ENCODE data around the gene TAX1BP3.

Gene TAX1BP3

DNA sequence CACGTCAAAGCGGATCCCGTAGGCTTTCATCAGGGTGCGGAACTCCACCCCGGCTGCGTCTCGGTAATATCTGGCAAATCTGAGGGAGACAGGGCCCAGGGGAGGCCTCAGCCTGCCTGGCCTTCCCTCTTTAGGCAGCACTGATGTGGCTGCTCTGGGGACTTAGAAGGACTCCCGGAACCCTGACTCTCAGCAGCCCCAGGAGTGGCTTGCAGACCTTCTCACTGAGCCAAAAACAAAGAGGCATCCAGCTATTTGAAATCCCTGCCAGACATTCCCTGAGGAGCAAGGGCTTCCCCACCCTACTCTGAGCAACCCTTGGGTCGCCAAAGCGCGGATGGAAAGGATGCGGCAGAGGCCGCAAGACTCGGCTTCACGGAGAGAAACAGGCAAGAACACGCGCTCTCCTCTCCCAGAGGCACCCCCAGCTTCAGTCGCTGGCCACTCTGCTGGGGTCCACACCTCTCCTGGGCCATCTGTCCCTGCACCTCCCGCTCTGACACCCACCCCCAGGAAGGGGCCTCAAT is 19.7 kb upstream of the TAX1BP3 start:
- DNase-seq, result no peak

- DNase-seq, result no peak
These were observed 16.8 kb upstream of the TAX1BP3 start for GRCh38 chr17:3685174-3685573.

DNA sequence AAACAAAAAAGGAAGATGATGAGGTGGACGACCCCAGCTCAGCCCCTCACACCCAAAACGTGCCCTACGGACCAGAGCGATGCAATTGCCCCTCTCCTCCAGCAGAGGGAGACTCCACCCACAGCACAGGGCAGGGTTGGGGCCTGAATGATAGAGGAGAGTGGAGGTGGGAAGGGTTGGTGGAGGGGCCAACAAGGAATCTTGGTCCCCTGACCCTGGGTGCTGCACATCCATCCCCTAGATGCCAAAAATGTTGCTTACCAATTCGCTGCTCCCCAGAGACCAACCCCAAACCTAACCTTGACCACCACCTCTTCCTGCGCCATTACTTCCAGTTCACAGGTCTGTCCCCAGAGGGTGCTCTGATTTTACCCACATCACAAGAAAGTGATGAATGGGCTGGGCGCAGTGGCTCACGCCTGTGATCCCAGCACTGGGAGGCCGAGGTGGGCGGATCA is 14.7 kb upstream of the TAX1BP3 start:
- peak; percentile 44 for DNase-seq

DNA sequence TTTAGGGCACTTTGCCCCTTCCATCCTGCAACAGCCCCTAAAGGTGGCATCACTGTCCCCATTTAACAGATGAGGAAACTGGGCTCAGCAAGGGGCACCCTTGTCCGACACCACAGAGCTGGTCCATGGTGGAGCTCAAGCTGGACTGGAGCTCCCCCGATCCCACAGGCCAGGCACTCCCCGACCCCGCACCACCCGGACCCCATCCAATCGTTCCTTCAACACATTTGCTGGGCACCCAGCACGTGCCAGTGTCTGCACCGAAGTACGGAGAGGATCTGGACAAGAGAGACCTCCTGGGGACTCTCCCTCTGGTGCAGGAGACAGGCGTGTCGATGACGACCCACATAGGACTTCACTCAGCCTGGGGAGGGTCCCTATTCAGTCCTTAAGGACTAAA is 13.7 kb upstream of the TAX1BP3 start:
- DNase-seq, result no peak

GRCh38 chr17:3681565-3681964 is 13.2 kb upstream of the TAX1BP3 start:
- no peak for DNase-seq

DNA sequence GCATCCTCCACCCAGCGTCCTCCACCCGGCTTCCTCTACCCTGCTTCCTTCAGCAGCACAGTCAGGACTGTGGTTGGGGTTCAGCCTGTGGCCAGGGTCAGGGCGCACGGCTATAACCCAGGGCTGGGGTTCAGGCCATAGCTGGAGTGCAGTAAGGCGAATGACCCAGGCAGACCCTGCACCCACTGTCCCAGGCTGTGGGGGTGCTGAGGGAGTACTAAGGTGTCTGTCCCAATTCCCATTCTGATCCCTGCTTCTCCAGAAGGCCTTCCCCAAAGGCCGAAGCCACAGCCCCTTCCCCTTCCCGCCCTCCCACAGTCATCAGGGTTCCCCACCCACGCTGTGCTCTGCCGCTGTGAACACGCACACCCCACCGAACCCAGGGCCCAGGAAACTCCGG is 12.7 kb upstream of the TAX1BP3 start:
- no peak for DNase-seq

DNA sequence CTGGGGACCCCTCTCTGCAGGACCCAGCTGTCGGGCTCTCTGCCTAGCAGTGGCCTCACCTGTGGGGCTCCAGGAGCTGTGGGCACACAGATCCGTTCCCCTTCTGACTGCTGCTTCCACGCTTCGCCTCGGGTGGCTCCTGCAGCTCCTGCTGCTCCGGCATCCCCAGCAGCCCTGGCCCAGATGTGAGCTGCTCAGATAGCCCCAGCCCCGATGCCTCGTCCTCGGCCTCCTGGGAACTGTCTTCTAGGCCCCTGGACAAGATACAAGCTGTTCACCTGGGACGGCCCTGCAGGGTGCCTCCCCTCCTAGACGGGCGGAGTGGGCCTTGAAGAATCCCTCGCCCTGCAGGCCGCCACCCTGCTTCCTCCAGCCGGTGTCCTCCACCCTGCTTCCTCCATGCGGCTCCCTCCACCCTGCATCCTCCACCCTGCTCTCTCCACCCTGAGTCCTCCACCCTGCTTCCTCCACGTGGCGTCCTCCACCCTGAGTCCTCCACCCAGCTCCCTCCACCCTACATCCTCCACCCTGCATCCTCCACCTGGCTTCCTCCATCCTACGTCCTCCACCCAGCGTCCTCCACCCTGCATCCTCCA is 11.3 kb upstream of the TAX1BP3 start:
- DNase-seq, result no peak

DNA sequence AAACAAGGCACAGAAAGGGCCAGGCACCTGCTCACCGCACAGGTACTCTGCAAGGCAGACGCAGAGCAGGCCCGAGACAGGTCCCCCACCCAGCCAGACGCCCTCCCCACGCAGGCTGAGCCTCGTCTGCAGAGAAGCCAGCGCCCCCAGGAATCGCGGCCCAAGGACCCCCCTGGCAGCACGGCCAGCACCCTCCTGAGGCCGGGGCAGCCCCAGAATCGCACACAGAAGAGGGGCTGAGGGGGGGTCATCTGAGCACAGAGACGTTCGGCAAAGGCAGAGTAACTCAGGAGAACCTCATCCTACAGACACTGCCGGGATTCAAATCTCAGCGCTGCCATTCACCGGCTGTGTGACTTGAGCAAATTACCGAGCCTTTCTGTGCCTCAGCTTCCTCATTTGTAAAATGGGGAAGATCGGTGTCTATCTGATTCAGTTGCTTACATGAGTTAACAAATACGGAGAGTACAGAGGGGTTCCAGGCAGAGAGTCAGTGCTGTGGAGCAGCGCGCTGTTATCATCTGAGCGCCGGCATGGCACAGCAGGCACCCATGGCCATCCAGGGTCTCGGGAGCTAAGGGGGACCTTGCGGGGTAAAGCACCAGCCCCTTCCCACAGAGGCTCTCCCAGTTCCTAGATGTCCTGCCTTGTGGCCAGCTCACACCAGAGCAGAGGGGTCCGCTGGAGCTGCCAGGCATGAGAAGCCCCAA is 10.6 kb upstream of the TAX1BP3 start:
- no peak for DNase-seq

DNA sequence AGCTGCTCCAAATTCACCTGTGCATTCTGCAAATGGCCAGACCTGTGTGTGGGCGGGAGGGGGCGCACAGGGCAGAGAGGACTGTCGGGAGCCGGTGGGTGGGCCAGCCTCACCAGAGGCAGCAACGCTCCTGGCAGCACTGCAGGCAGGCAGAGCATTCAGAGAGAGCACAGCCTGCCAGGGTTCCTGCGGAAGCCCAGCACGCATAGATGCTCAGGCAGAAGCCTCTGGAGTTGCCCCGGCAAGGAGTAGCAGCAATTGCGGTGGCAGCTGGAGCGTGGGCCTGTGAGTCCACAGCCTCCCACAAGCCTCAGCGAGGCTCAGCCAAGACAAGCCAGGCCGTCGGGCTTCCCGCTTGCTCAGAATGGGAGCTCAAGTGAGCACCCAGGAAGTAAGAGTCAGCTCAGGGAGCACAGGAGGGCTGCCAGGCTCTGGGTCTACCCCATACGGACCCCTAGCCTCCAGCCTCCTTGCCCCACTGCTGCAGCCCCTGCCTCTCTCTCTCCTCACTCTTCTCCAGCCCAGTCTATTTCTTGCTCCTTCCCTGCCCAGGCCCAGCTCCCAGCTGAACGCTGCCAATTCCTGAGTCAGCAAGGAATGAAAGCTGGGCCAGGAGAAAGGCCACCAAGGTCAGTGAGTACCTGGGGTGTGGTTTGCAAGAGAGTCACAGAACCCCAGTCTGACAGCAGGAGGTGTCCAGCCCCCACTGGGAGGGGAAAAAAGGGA is 9.9 kb upstream of the TAX1BP3 start:
- DNase-seq, result no peak

DNA sequence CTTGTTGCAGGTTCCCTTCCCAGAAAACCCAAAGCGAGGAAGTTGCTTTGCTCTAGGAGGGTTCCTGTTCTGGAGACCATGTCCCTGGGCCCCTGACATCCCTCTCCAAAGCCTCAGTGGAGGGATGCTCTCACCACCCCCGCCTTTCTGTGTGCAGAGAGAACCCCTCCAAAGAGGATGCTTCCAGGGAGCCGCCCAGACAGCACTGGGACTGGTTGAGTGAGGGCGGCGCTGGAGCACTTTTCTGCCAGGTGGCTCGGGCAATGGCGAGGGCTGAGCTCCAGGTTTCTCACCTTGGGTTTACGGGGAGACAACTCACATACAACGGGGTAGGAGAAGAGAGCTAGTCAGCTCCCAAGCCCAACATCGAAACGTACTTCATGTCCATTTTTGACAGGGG is 7.5 kb upstream of the TAX1BP3 start:
- no peak for DNase-seq

DNA sequence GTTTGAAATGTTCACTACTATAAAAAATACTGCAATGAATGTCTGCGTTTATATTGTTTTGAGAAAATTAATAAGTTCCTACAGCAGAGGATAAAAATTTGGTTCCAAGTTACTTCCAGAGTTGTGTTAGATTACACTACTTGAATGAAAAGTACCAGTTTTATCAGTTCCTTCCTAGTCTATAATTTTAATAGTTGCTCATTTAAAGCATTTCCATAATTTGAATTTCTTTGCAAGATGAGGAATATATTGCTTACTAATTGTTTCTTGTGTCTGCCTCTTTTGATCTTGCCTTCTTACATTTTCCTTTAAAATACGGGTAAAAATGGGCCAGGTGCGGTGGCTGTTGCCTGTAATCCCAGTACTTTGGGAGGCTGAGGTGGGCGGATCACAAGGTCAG is 4.2 kb upstream of the TAX1BP3 start:
- DNase-seq, result no peak

GRCh38 chr17:3669548-3669947 is 1.2 kb upstream of the TAX1BP3 start:
- DNase-seq, result no peak

DNA sequence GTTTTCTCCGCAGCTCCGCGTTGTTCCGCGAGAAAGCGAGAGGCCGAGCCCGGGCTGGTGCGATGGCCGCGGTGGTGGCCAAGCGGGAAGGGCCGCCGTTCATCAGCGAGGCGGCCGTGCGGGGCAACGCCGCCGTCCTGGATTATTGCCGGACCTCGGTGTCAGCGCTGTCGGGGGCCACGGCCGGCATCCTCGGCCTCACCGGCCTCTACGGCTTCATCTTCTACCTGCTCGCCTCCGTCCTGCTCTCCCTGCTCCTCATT is 638 bp upstream of the TAX1BP3 start:
- no peak for DNase-seq

DNA sequence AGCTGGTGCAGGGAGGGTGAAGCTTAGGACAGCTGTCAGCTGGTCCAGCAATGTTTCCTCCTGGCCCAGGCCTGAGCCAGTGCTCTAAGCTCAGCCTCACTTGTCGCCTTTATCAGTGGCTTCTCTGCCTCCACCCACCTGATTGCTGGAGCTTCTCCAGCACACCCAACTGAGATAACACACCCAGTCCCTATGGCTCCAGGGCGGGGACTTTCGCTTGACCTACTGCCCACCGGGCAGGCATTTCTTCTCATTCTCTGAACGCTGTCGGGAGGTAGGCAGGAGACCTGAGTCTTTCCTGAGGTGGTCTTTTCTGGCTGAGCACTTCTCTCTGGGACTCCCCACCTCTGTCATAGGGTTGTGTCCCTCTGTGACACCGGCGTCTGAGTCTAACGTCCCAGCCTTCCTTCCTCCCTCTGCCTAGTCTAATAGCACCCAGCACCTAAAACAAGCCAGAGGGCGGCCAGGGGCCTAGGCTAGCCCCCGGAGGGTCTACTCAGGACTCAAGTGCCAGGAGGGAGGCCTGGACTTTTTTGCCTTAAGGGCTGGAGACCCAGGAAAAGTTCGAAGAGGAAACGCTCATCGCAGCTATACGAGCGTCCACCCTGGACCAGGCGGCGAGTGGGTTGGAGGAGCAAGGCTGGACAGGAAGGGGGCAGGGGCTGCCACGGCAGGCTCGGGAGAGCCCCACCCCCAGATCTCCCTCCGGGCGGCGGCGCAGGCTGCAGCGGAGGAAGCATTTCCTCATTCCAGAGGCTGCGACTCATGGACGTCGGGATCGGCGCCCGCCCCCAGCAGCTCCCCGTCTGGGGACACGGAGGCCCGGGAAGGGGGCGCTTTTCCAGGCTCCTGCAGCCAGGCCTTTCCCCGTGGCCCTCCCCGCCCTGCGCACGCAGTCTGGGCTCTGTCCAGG is 756 bp downstream of the TAX1BP3 start:
- peak in 1 of 2 experiments; percentile 7 for DNase-seq

DNA sequence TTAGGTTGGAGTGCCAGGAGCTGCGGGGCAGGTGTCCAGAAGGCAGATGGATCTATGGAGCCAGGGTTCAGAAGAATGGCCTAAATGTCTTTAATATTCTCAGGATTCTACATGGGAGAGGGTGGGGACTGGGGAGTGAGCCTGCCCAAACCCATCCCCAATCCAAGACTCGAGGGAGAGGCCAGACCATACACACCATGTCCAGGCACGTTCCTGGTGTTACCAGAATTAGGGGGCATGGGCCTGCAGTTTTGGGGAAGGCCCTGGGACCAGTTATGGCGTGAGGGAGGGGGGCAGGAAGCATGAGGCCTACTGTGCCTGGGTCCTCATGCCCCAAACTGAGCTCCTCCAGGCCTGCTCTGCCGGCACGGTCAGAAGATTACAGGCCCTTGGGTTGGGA is 1.9 kb downstream of the TAX1BP3 start:
- DNase-seq, result no peak

DNA sequence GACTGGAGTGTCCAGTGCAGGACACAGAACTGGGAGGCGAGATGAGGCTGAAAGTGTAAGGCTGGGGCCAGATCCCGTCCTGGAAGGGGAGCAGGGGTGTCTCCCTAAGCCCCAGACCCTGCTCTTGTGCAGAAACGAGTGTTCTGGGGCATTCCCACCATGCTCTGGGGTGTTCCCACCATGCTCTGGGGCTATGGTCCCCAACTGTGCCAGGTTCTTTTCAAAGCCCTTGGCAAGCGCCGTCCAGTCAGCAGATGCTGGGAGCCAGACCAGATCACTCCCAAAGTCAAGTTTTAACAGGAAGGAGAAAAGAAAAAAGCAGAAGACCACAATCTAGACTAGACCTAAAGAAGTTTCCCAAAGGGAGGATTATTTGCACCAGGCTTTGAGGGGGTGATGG is 2.5 kb downstream of the TAX1BP3 start:
- DNase-seq, result no peak

DNA sequence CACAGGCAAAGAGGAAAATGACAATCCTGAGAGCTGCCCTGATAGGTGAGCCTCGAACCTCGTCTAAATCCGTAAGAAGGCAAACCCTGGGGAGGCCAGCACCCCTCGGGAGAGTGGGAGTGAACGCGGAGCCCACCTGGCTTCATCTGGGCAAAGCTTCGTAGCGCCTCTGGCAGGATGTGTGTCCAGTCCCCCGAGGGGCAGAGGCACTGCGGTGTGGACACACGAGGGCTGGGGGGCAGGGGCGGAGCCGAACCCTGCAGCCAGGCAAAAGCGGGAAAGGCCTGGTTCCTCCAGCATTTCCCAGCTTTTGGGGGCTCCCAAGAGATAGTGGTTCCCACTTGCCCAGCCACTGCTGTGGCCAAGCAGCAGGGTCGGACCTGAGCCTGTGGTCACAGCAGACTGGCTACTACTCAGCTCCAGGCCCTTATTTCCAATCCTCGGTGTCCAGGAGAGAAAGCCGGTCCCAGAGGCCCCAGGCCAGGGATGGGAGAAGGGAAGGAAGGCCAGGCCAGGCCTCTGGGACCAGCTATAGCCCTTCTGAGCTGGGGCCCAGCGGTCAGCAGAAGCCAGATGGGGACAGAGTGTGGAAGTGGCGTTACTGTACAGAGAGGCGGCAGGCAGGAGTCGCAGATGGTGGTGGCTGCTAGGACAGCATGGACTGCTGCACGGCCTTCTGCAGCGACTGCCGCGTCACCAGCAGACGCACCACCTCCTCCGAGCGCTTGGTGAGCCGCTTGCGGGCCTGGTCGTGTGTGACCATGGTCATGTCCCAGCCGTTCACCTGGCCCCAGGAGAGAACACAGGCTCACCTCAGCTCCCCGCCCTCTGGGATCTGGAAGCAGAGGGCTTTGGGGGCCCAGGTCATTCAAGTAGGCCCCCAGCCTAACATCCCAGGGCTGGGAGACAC is 5.0 kb downstream of the TAX1BP3 start:
- no peak for DNase-seq

DNA sequence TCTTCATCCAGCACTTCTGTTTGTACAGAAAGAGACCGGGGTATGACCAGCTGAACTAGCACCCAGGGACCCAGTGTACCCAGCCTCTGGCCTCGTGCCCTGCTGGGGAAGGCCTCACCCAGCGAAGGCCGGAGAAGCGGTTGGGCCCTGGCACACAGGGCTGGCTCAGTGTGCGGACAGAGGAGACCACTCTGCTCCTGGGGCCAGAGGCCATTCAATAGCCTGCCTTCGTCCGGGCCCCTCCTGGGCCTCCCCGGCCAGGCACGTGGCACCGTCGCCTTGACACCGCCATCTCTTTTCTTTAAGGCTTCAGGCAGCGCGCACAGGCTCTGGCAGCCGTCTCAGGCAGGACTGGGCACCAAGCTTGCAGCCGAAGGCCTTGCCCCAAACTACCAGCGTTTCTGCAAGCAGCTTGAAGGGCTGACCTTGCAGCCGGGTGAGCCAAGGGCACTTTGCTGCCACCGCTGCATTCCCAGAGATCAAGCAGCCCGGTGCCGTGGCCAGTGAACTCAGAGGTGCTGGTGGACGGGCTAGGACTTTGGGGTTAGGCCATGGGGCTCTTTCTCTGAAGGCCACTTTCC is 8.0 kb downstream of the TAX1BP3 start:
- no peak for DNase-seq

DNA sequence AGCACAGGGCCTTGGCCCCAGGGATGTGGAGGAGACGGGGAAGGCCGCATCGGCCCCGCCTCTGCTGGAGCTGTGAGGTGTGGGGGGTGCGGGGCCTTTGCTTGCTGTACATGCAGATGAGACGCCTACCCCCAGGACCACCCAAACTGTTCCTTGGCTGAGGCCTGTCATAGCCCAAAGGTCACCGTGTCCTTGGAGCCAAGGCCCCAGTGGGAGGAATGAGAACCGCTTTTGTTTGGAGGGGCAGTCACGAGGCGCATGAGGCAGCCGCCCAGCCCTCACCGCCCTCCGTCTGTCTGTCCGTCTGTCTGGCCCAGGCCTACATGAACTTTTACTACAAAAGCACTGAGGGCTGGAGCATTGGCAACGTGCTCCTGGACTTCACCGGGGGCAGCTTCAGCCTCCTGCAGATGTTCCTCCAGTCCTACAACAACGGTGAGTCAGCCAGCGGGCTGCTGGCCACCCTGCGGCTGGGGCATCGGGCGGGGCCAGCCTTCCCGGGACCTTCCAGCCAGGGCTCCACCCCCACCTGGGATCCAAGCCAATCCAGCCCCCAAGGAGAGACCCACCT is 8.8 kb downstream of the TAX1BP3 start:
- no peak for DNase-seq

DNA sequence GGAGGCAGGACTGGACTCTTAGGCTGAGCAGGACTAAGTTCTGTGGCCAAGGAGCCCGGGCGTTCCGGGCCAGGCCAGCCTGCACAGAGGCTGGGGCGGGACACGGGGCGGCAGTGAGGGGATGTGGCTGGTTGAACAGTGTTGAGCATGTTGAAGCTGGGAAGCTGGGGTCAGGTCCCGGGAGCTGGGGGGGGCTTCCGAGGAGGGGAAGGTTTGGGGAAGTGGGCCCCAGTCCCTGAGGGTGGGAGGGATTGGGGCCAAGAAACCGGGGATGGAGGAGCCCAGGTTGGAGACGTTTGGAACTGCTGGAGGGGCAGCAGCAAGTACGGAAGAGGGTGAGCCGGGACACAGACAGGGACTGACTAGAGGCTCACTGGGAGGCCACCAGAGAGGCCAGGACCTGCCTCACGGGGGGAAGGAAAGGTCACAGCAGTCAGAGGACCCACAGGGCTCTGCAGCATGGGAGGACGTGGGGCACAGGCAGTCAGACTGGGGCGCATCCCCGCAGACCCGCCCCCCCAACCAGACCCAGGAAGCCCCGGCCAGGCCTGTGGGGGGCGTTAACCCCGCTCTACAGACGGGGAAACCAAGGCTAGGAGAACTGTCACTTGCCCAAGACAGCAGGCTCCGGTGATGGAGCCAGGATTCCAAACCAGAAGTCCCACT is 9.5 kb downstream of the TAX1BP3 start:
- no peak for DNase-seq

Data from stimulated activated CD4-positive, alpha-beta T cell treated with anti-CD3 and anti-CD28 coated beads, Interleukin-4, amount 100 ng/mL, for 4 hours (primary cell).